ENCODE measurements around the gene MLANA.
A peak's percentile ranks its signal among the peaks of the same experiment; 100 is the strongest.
"Not testable (repeated sequence)": the region's sequence is repeated elsewhere in the genome, so short reads cannot be mapped to it uniquely, and the experiment has no call there.

MLANA gene

DNA sequence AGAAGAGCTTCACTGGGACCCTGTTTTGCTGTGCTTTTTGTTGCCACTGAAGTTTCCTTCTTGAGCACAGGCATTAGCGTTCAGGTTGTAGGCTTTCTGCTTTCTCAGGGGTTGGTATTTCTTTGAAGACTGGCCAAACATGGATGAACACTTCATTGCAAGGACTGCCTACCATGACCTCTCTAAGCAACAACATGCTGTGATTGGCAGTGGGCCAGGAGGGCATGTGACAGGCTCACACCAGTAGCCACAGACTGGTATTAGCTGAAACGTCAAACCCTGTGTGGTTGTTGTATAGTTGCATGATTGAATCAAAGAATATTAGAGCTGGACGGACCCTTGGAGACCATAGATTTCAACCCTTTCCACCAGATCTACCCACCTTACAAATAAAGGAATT lies 20.0 kb upstream of the MLANA start:
- DNase-seq, result no peak

GRCh38 chr9:5871785-5872184 lies 18.9 kb upstream of the MLANA start:
- no peak for DNase-seq

GRCh38 chr9:5872511-5872910 lies 18.2 kb upstream of the MLANA start:
- no peak for DNase-seq

DNA sequence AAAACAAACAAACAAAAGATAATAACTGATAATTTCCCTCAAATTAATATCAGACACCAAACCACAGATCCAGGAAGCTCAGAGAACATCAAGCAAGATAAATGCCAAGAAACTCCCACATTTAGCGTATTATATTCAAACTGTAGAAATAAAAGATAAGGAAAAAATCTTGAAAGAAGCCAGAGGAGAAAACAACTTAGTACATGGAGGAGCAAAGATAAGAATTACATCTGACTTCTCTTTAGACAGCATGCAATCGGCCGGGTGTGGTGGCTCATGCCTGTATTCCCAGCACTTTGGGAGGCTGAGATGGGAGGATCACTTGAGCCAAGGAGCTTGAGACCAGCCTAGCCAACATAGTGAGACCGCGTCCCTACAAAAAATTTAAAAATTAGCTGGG lies 17.2 kb upstream of the MLANA start:
- no peak for DNase-seq

GRCh38 chr9:5874048-5874447 lies 16.6 kb upstream of the MLANA start:
- DNase-seq, result no peak

DNA sequence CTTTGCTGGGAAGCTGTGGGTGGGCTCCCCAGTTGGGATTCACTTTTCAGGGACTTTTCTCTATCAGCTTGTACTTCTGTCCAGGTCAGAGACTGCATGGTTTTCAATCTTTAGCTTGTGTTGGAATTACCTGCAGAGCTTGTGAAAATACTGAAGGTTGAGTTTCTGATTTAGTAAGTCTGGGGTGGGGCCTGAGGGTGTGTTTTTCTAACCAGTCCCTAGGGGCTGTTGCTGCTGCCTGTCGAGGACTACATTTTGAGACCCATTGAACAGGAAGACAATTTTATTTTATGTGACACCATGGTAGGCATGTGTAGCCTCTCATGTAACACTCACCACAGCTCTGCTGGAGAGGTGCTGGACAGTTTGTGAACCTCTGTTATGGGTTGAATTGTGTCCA lies 14.7 kb upstream of the MLANA start:
- DNase-seq, result no peak

DNA sequence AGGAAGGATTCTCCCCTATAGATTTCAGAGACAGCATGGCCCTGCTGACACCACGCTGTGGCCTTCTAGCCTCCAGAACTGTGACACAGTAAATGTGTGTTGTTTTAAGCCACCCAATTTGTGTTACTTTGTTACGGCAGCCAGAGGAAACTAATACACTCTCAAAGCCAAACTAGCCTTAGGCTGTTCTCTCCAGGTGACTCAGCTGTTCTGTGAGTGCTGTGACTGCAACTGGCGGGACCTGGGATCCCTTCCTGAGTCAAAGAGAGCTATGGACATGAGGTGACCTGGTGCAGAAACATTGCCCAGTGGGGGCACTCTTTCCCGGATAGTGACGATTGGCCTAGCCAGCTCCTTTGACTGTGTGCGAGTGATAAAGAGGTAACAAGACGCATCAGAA lies 14.0 kb upstream of the MLANA start:
- DNase-seq, result no peak

DNA sequence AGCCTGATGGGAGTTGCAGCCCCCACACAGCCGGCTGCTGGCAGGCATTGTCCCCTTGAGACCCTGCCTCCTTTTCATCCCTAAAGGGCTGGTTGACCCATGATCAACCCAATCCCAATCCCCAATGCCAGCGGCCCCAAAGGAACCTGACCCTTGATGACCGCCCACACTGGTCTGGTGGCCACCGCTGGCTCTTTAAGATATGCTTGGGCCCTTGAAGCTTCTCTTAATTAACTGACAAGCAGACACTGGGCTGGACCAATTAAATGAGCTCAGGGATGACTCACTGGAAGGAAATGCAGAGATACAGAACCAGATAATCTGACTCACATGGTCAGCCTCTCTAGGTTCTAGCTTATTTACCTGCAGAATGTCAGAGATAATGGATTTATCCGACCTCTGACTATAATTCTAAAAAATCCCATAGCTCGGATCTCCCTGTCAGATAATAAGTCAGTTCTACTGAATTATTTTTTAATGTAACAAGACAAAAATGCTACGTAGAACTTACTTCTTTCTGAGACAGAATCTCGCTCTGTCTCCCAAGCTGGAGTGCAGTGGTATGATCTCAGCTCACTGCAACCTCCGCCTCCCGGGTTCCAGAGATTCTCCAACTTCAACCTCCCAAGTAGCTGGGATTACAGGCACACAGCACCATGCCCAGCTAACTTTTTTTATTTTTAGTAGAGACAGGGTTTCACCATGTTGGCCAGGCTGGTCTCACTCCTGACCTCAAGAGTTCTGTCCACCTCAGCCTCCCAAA lies 11.1 kb upstream of the MLANA start:
- no peak for DNase-seq

GRCh38 chr9:5882244-5883012 lies 8.3 kb upstream of the MLANA start:
- DNase-seq, result not testable (repeated sequence)

DNA sequence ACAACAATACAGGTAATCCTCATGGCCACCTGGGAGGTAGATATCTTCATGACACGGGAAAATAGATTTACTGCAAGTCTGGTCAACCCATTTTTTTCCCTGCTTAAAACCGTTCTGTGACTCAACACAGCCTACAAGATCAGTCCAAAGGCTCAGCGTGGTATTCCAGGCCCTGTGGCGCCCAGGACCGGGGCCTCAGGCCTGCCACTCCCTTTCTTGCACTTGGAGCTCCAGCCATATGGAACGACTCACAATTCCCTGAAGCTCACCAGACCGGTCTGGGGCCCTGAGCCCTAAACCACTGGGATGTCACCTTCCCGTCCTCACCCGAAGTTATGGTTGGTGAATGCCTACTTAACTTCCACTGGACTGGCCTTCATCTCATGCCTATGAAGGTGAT lies 6.5 kb upstream of the MLANA start:
- DNase-seq, result no peak

GRCh38 chr9:5886114-5886939 lies 4.4 kb upstream of the MLANA start:
- peak; percentile 47 for DNase-seq

- DNase-seq, result no peak
Observed at GRCh38 chr9:5892456-5893133, 1.9 kb downstream of the MLANA start.

DNA sequence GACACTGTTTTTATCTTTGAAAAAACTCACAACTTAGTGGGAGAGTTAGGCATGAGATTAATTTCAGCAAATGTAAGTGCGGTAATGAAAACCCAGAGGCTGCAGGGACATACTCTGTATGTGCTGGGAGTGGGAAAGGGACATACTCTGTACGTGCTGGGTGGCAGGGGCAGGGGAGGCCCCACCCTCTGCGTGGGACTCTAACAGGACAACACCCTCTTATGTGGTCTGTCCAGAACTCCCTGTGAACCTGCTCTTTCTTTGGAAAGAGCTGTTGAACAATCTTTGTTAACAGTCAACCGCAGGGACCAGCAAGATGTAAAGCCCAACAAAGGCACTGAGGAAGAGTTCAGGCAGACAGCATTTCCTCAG lies 2.4 kb downstream of the MLANA start:
- no peak for DNase-seq

GRCh38 chr9:5893591-5894236 lies 3.0 kb downstream of the MLANA start:
- DNase-seq, result no peak

- no peak for DNase-seq
Observed at GRCh38 chr9:5894237-5894959, 3.7 kb downstream of the MLANA start.

GRCh38 chr9:5895782-5896181 lies 5.1 kb downstream of the MLANA start:
- DNase-seq, result no peak

- DNase-seq, result no peak
Observed at GRCh38 chr9:5896863-5897262, 6.2 kb downstream of the MLANA start.

- DNase-seq, result no peak
Observed at GRCh38 chr9:5897851-5898250, 7.2 kb downstream of the MLANA start.

- DNase-seq, result no peak
Observed at GRCh38 chr9:5899292-5899691, 8.6 kb downstream of the MLANA start.

GRCh38 chr9:5900622-5901021 lies 9.9 kb downstream of the MLANA start:
- DNase-seq, result no peak

DNA sequence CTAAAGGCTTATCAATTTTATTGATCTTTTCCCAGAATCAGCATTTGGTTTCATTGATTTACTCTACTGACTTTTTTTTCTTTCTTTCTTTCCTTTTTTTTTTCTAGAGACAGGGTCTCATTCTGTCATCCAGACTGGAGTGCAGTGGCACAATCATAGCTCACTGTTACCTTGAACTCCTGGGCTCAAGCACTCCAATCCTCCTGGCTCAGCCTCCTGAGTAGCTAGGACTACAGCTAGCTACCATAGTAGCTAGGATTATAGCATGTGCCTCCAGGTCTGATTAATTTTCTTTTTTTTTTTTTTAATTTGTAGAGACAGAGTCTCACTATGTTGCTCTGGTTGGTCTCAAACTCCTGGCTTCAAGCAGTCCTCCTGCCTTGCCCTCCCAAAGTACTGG lies 11.7 kb downstream of the MLANA start:
- no peak for DNase-seq

- DNase-seq, result no peak
Observed at GRCh38 chr9:5908918-5909317, 18.2 kb downstream of the MLANA start.

Data from DMS153 (cell line).